HepG2 (cell line): Measurements from ENCODE around the gene SCARB2. TPM values are rescaled to one million over a fixed set of nuclear protein-coding genes. Genes with fewer than 3 reads are reported as not detected.

Source experiments
- ATAC-seq: fragments of 200-7000 bp; cut with Tn5 transposase; 3 replicates; pipeline ENCODE4 v1.9.1; 2020; ENCODE audit warnings: mild to moderate bottlenecking, moderate library complexity
- BruUV-seq: library from RNA; stranded (reverse); fragments of 400-500 nt; replicated peaks from 2 replicates; lab custom pipeline; 2021; lab: Mats Ljungman, UMichigan
- CTCF ChIA-PET: fragments of 300-600 bp; formaldehyde crosslinking; extraction: SDS; loops from one replicate; lab custom pipeline; 2021; ENCODE audit warnings: low total read pairs, inconsistent platforms, low intra/inter-chr PET ratio; lab: Yijun Ruan, JAX
- POLR2A ChIA-PET: fragments of 350-600 bp; sonication (Branson Sonifier 250); formaldehyde crosslinking; loops from one replicate; lab custom pipeline; 2020; ENCODE audit warnings: antibody characterized with exemption, inconsistent platforms; lab: Yijun Ruan, JAX
- DNase-seq: peaks from one replicate; pipeline ENCODE4 v3.0.0-alpha.2; 2015; ENCODE audit warnings: low spot score
- FAIRE-seq: peaks from 3 replicates; lab custom pipeline; 2011; peaks lifted over from hg19 to GRCh38; lab: Jason Lieb, UNC
- H2AFZ ChIP-seq: one replicate; pipeline ENCODE4 v1.6.1; 2011; ENCODE audit warnings: low read length, inconsistent platforms
- H3K27ac ChIP-seq: fragments of 300-600 bp; 3 replicates; pipeline ENCODE4 v1.8.0; 2011; ENCODE audit warnings: mixed run types, mild to moderate bottlenecking, mixed read lengths, low read length, inconsistent platforms; ENCODE audit not compliant: insufficient read depth; ENCODE audit errors: extremely low read length
- H3K27me3 ChIP-seq, 2 experiments: fragments of 200-600 bp in 1 of 2; 2 replicates in 1 of 2; 3 replicates in 1 of 2; pipeline versions ENCODE4 v1.6.0 to v1.8.0; 2011; ENCODE audit warnings: low read length in 2 of 2, mild to moderate bottlenecking in 2 of 2, moderate library complexity in 2 of 2, inconsistent platforms in 1 of 2; ENCODE audit not compliant: insufficient read depth in 2 of 2, control insufficient read depth in 1 of 2
- H3K36me3 ChIP-seq, 2 experiments: fragments of 200-600 bp in 1 of 2; replicated peaks in 1 of 2; 2 replicates in 1 of 2; 3 replicates in 1 of 2; pipeline versions ENCODE4 v1.5.1 to v1.8.0; 2011; ENCODE audit warnings: low read length in 2 of 2, inconsistent platforms in 1 of 2; ENCODE audit not compliant: insufficient read depth in 2 of 2, control insufficient read depth in 1 of 2
- H3K4me1 ChIP-seq: 2 replicates; pipeline ENCODE4 v1.5.1; 2012; ENCODE audit warnings: low read length, inconsistent platforms; ENCODE audit not compliant: insufficient read depth
- H3K4me2 ChIP-seq: 2 replicates; pipeline ENCODE4 v1.6.0; 2011; ENCODE audit warnings: low read depth, low read length, inconsistent platforms
- H3K4me3 ChIP-seq, 3 experiments: fragments of 200-600 bp in 1 of 3; sonication (generic), shearing (Covaris generic) in 1 of 3; replicated peaks in 1 of 3; 2 replicates each; pipeline ENCODE4 v1.5.1; 2011 to 2016; ENCODE audit warnings: low read length in 3 of 3, inconsistent platforms in 2 of 3, low read depth in 2 of 3, mild to moderate bottlenecking in 2 of 3, control low read depth in 1 of 3, mixed read lengths in 1 of 3; ENCODE audit not compliant: insufficient read depth in 1 of 3
- H3K79me2 ChIP-seq: one replicate; pipeline ENCODE4 v1.6.1; 2011; ENCODE audit warnings: low read length, inconsistent platforms; ENCODE audit not compliant: insufficient read depth
- H3K9ac ChIP-seq: 2 replicates; pipeline ENCODE4 v1.6.0; 2011; ENCODE audit warnings: mild to moderate bottlenecking, low read depth, low read length, inconsistent platforms; ENCODE audit not compliant: insufficient read depth
- H3K9me3 ChIP-seq: 2 replicates; pipeline ENCODE4 v1.5.1; 2012; ENCODE audit warnings: mild to moderate bottlenecking, low read length
- H4K20me1 ChIP-seq: 2 replicates; pipeline ENCODE4 v1.6.0; 2011; ENCODE audit warnings: inconsistent platforms, mild to moderate bottlenecking, low read length, moderate library complexity; ENCODE audit not compliant: insufficient read depth
- ADNP ChIP-seq: sonication (generic); formaldehyde crosslinking; IDR thresholded peaks from 2 replicates; pipeline ENCODE4 v1.4.0; 2020; ENCODE audit warnings: missing genetic modification reagents
- CHCHD3 ChIP-seq: sonication (generic); formaldehyde crosslinking; IDR thresholded peaks from 2 replicates; pipeline ENCODE4 v1.8.0; 2022; ENCODE audit warnings: mild to moderate bottlenecking, missing genetic modification reagents, moderate library complexity
- DPF2 ChIP-seq: sonication (generic); formaldehyde crosslinking; IDR thresholded peaks from 2 replicates; pipeline ENCODE4 v1.4.0; 2020; ENCODE audit warnings: mild to moderate bottlenecking, low read depth, missing genetic modification reagents, borderline replicate concordance
- FOXA3 ChIP-seq: IDR thresholded peaks from 2 replicates; pipeline ENCODE4 v1.6.1; 2016; ENCODE audit warnings: missing genetic modification reagents, missing compliant biosample characterization
- GATAD2A ChIP-seq: IDR thresholded peaks from 2 replicates; pipeline ENCODE4 v1.6.1; 2016
- HOXA5 ChIP-seq: sonication (generic); formaldehyde crosslinking; IDR thresholded peaks from 2 replicates; pipeline ENCODE4 v1.4.0; 2020; ENCODE audit warnings: missing genetic modification reagents
- ISX ChIP-seq: sonication (generic); formaldehyde crosslinking; conservative IDR thresholded peaks from 2 replicates; pipeline ENCODE4 v1.5.0; 2020; ENCODE audit warnings: missing genetic modification reagents
- KLF16 ChIP-seq, 2 experiments: sonication (generic) in 1 of 2; formaldehyde crosslinking in 1 of 2; IDR thresholded peaks; 2 replicates each; pipeline versions ENCODE4 v1.6.1 to v1.8.0; 2016 to 2023; ENCODE audit warnings: missing genetic modification reagents in 2 of 2, missing compliant biosample characterization in 1 of 2
- MIER3 ChIP-seq: IDR thresholded peaks from 2 replicates; pipeline ENCODE4 v1.6.1; 2016; ENCODE audit warnings: missing compliant biosample characterization, borderline replicate concordance
- SIX1 ChIP-seq: sonication (generic); formaldehyde crosslinking; IDR thresholded peaks from 2 replicates; pipeline ENCODE4 v1.4.0; 2020; ENCODE audit warnings: missing genetic modification reagents, borderline replicate concordance
- SIX4 ChIP-seq: sonication (generic); formaldehyde crosslinking; IDR thresholded peaks from 2 replicates; pipeline ENCODE4 v1.4.0; 2020; ENCODE audit warnings: missing genetic modification reagents
- SMC3 ChIP-seq: IDR thresholded peaks from 2 replicates; pipeline ENCODE4 v1.6.1; 2011; ENCODE audit warnings: low read length, improper control_type of control experiment
- SP2 ChIP-seq: sonication (generic); formaldehyde crosslinking; IDR thresholded peaks from 2 replicates; pipeline ENCODE4 v1.5.1; 2020; ENCODE audit warnings: mild to moderate bottlenecking, missing genetic modification reagents
- U2AF1 ChIP-seq: fragments of 200-400 bp; formaldehyde crosslinking; optimal IDR thresholded peaks from 2 replicates; pipeline ENCODE3; 2017; ENCODE audit warnings: mild to moderate bottlenecking, low read depth, low read length
- ZNF121 ChIP-seq: sonication (generic); formaldehyde crosslinking; IDR thresholded peaks from 2 replicates; pipeline ENCODE4 v1.5.0; 2020; ENCODE audit warnings: mild to moderate bottlenecking, missing genetic modification reagents
- ZNF143 ChIP-seq: sonication (generic); formaldehyde crosslinking; IDR thresholded peaks from 2 replicates; pipeline ENCODE4 v1.4.0; 2020; ENCODE audit warnings: missing genetic modification reagents
- ZNF432 ChIP-seq: sonication (generic); formaldehyde crosslinking; IDR thresholded peaks from 2 replicates; pipeline ENCODE4 v1.5.0; 2020; ENCODE audit warnings: missing genetic modification reagents, mild to moderate bottlenecking, borderline replicate concordance
- ZNF644 ChIP-seq: IDR thresholded peaks from 2 replicates; pipeline ENCODE4 v1.6.1; 2016; ENCODE audit warnings: low read depth
- ZNF724P ChIP-seq: sonication (generic); formaldehyde crosslinking; IDR thresholded peaks from 2 replicates; pipeline ENCODE4 v1.8.0; 2022; ENCODE audit warnings: missing genetic modification reagents, borderline replicate concordance
- WGBS: methylation state at CpG from one replicate; pipeline ENCODE4 v1.1.6; 2017; ENCODE audit warnings: low lambda C conversion rate; 5-methylcytosine and 5-hydroxymethylcytosine counted together
- in situ Hi-C: cut with HindIII; loops from 2 replicates; pipeline ENCODE4 v1.10.0; 2017; ENCODE audit warnings: low pct_unique_long_range_greater_than_20kb; ENCODE audit not compliant: extremely low pct_ligation_motif_present
- intact Hi-C: fragments of 100-400 bp; cut with micrococcal nuclease; formaldehyde crosslinking; loops from one replicate; pipeline ENCODE4 v1.10.0; 2022; ENCODE audit not compliant: unreplicated experiment
- polyA plus RNA-seq, 8 experiments: library from polyadenylated mRNA; depleted of rRNA in 3 of 8; stranded (reverse) in 7 of 8; unstranded in 1 of 8; fragments of >200 nt; fragmentation: Illumina TruSeq in 4 of 8; extraction: Trizol in 4 of 8; gene quantifications; 2 replicates each; pipeline versions ENCODE4 v1.2.1 to v1.2.3, GENCODE V29; 2011 to 2016; ENCODE audit warnings: low read depth in 4 of 8, missing spikeins in 1 of 8, mixed read lengths in 1 of 8; ENCODE audit not compliant: insufficient read depth in 1 of 8
- total RNA-seq, 5 experiments: library from RNA; depleted of rRNA; stranded (reverse); fragments of >200 nt; fragmentation: Illumina TruSeq; extraction: Trizol; gene quantifications; 2 replicates each; pipeline ENCODE4 v1.2.3, GENCODE V29; 2016; ENCODE audit warnings: low read depth in 1 of 5
- TF ChIP-seq, protein P1 (sequence below): sonication (generic); formaldehyde crosslinking; IDR thresholded peaks from 2 replicates; pipeline ENCODE4 v1.4.0; 2020; ENCODE audit warnings: mild to moderate bottlenecking, missing genetic modification reagents

The SCARB2 gene
- total and polyA plus RNA-seq, 2 of the 13 experiments (the other 11 are each of a cell fraction or from before 2014, with no cell fraction given): 40.6 to 43.4 TPM

DNA sequence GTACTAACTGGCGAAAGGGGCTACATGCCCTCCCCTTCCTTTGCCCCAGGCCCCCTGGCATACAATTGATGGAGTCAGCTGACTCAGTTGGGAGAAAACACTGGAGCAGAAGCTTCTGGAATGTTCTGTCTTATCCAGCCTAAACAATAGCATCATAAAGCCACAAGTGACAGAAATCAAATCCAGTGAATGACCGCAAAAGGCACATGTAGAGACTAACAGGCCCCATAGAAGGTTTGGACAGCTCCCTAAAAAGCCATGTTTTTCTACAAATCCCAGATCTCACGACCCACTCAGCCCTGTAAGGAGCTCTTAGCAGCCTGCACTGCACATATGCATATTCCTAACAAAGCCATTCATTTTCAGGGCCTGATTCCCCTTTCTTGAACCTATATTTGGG lies 25.1 kb downstream of the SCARB2 start:
- ChIA-PET CTCF (no interaction called here), POLR2A (no interaction called here)
- WGBS: 93% methylated on average over 2 of the region's 3 CpGs
- Histone ChIP-seq H4K20me1 (no peaks in the 10 kb centered on the region), H3K27ac (no peak overlapping the region), H3K4me3 (no peak overlapping the region), H3K9me3 (no peaks in the 10 kb centered on the region), H3K36me3 (peaks cover 10 to 34% of the 10 kb centered on the region in 2 experiments), H3K4me2 (no peak overlapping the region), H3K79me2 (no peaks in the 10 kb centered on the region), H2AFZ (no peak overlapping the region), H3K4me1 (peaks cover 19% of the 10 kb centered on the region), H3K27me3 (no peaks in the 10 kb centered on the region), H3K9ac (no peak overlapping the region)
- ATAC-seq (no peak), DNase-seq (no peak), FAIRE-seq (no peak)
- TF ChIP-seq FOXA3 (CRISPR knock-in tag) (no peak), ISX (CRISPR knock-in tag) (no peak), ZNF121 (CRISPR knock-in tag) (no peak), SIX4 (no peak), KLF16 (CRISPR knock-in tag; IDR thresholded peaks at IDR 0.05) (no peak), CHCHD3 (CRISPR knock-in tag) (no peak), SIX1 (CRISPR knock-in tag) (no peak), ADNP (CRISPR knock-in tag) (no peak), ZNF143 (CRISPR knock-in tag) (no peak), HOXA5 (no peak), MIER3 (CRISPR knock-in tag) (no peak), ZNF644 (CRISPR knock-in tag) (no peak), ZNF724P (no peak), GATAD2A (CRISPR knock-in tag) (no peak), SP2 (no peak), DPF2 (CRISPR knock-in tag) (no peak), ZNF432 (CRISPR knock-in tag) (no peak), U2AF1 (no peak), SMC3 (no peak)
- TF ChIP-seq, protein P1, sequence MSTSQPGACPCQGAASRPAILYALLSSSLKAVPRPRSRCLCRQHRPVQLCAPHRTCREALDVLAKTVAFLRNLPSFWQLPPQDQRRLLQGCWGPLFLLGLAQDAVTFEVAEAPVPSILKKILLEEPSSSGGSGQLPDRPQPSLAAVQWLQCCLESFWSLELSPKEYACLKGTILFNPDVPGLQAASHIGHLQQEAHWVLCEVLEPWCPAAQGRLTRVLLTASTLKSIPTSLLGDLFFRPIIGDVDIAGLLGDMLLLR: no peak
- BruUV-seq: no TSS peak
- intact Hi-C loops: no loop called here
- in situ Hi-C loops: no loop called here
